ENCODE data around the gene MDFI. TPM values are rescaled to one million over a fixed set of nuclear protein-coding genes. Genes with fewer than 3 reads are reported as not detected.

Gene MDFI
- total RNA-seq, 1 donor from 2014 or later, result 94.7 TPM

- H3K27ac ChIP-seq, result no peak overlapping the region
- no peak overlapping the region for H3K4me3 ChIP-seq
- H3K4me1 ChIP-seq, result no peaks in the 10 kb centered on the region
- H3K27me3 ChIP-seq, result peaks cover 1% of the 10 kb centered on the region
- no peak for TF ChIP-seq CTCF (IDR thresholded peaks at IDR 0.05)
- intact Hi-C loops (cut with DNase I), result no loop called here
- no peaks in the 10 kb centered on the region for H3K9me3 ChIP-seq
- no peaks in the 10 kb centered on the region for H3K36me3 ChIP-seq
- no peak for DNase-seq (ENCODE audit: low spot score in 2 of 2)
Observed at GRCh38 chr6:41643899-41644269, 5.6 kb downstream of the MDFI start.

DNA sequence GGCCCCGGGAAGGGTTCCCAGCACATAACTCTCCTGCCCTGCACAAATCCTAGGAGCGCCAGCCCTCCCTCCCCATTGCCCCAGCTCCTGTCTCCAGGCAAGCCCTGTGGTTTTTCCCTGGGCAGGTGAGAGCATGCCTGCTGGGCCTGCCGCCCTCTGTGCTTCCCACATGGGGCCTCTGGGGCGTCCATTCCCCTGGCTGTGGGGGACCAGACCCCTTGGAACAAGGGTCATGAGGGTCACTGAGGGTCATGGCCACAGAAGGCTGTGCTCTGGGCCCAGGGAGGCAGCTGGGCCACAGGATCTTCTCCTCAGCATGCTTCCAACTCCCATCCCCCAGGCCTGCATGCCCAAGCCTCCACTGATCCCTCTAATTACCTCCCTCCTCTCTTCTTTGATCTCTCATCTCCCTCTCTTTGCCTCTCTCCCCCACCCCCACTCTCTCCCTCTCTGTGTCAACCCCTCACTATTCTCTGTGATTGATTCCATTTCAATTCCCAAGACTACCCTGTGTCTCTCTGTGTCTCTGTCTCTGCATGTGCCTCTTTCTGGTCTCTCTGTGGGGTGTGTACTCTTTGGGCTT is 6.1 kb downstream of the MDFI start:
- no peak for DNase-seq (ENCODE audit: low spot score in 2 of 2)
- intact Hi-C loops (cut with DNase I), result no loop called here
- Histone ChIP-seq H3K9me3 (no peaks in the 10 kb centered on the region), H3K27me3 (no peaks in the 10 kb centered on the region), H3K4me1 (no peaks in the 10 kb centered on the region), H3K27ac (no peak overlapping the region), H3K36me3 (no peaks in the 10 kb centered on the region), H3K4me3 (no peak overlapping the region)
- no peak for TF ChIP-seq CTCF (IDR thresholded peaks at IDR 0.05)

GRCh38 chr6:41645007-41645618 is 6.8 kb downstream of the MDFI start:
- no peak overlapping the region for H3K4me3 ChIP-seq
- no peaks in the 10 kb centered on the region for H3K27me3 ChIP-seq
- intact Hi-C loops (cut with DNase I), result no loop called here
- H3K9me3 ChIP-seq, result no peaks in the 10 kb centered on the region
- DNase-seq (ENCODE audit: low spot score in 2 of 2), result no peak
- no peaks in the 10 kb centered on the region for H3K36me3 ChIP-seq
- TF ChIP-seq CTCF (IDR thresholded peaks at IDR 0.05), result no peak
- H3K4me1 ChIP-seq, result no peaks in the 10 kb centered on the region
- H3K27ac ChIP-seq, result no peak overlapping the region

GRCh38 chr6:41646026-41646795 is 7.9 kb downstream of the MDFI start:
- TF ChIP-seq CTCF (IDR thresholded peaks at IDR 0.05), result no peak
- Histone ChIP-seq H3K4me1 (no peaks in the 10 kb centered on the region), H3K9me3 (no peaks in the 10 kb centered on the region), H3K27me3 (no peaks in the 10 kb centered on the region), H3K27ac (no peak overlapping the region), H3K4me3 (no peak overlapping the region), H3K36me3 (no peaks in the 10 kb centered on the region)
- intact Hi-C loops (cut with DNase I), result no loop called here
- no peak for DNase-seq (ENCODE audit: low spot score in 2 of 2)

DNA sequence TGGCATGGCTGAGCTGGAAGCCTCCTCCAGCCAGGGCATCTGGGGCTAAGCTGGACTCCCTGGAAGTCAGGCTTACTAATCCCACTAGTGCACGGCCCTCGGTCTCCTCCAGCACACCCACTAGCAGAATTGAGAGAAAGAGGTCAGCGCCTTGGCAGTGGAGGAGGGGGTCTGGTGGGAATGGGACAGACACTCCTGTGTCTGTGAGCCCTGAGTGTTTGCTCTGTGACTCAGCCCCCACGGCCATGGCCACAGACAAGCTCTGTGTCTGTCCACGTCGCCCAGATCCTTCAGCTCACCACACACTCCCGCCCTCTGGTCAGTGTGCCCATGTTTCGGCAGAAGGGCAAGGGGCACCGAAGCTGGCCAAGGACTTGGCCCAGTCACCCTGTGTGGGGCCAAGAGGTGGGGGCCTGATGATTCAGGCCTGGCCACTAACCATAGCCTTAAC is 8.8 kb downstream of the MDFI start:
- intact Hi-C loops (cut with DNase I), result no loop called here
- Histone ChIP-seq H3K4me1 (no peaks in the 10 kb centered on the region), H3K36me3 (no peaks in the 10 kb centered on the region), H3K4me3 (no peak overlapping the region), H3K27me3 (no peaks in the 10 kb centered on the region), H3K27ac (no peak overlapping the region), H3K9me3 (no peaks in the 10 kb centered on the region)
- DNase-seq (ENCODE audit: low spot score in 2 of 2), result no peak
- TF ChIP-seq CTCF (IDR thresholded peaks at IDR 0.05), result no peak

Data from ascending aorta (tissue), 2 donors.